Stomach smooth muscle (tissue), 2 donors: ENCODE data around the gene BMP2.

ENCODE experiments used
- H3K27ac ChIP-seq: one replicate; pipeline ENCODE4 v1.7.0; 2013; ENCODE audit warnings: mild to moderate bottlenecking, low read length, inconsistent platforms
- H3K27me3 ChIP-seq, 2 donors: one replicate each; pipeline ENCODE4 v1.7.0; 2013; ENCODE audit warnings: low read length in 2 of 2; ENCODE audit not compliant: insufficient read depth in 2 of 2, control insufficient read depth in 1 of 2
- H3K36me3 ChIP-seq, 2 donors: one replicate each; pipeline ENCODE4 v1.7.0; 2013; ENCODE audit warnings: low read length in 2 of 2; ENCODE audit not compliant: control insufficient read depth in 2 of 2, insufficient read depth in 2 of 2
- H3K4me1 ChIP-seq: one replicate; pipeline ENCODE4 v1.7.0; 2013; ENCODE audit warnings: low read length; ENCODE audit not compliant: control insufficient read depth, insufficient read depth
- H3K4me3 ChIP-seq, 2 donors: one replicate each; pipeline ENCODE4 v1.7.0; 2013; ENCODE audit warnings: low read length in 2 of 2
- H3K9ac ChIP-seq, 2 donors: one replicate each; pipeline ENCODE4 v1.7.0; 2013; ENCODE audit warnings: low read length in 2 of 2, mild to moderate bottlenecking in 1 of 2
- H3K9me3 ChIP-seq, 2 donors: one replicate each; pipeline ENCODE4 v1.7.0; 2013; ENCODE audit warnings: low read length in 2 of 2; ENCODE audit not compliant: control insufficient read depth in 2 of 2
- donor health status: healthy.
- donor health status: Pancreatic carcinoma.

Gene BMP2

DNA sequence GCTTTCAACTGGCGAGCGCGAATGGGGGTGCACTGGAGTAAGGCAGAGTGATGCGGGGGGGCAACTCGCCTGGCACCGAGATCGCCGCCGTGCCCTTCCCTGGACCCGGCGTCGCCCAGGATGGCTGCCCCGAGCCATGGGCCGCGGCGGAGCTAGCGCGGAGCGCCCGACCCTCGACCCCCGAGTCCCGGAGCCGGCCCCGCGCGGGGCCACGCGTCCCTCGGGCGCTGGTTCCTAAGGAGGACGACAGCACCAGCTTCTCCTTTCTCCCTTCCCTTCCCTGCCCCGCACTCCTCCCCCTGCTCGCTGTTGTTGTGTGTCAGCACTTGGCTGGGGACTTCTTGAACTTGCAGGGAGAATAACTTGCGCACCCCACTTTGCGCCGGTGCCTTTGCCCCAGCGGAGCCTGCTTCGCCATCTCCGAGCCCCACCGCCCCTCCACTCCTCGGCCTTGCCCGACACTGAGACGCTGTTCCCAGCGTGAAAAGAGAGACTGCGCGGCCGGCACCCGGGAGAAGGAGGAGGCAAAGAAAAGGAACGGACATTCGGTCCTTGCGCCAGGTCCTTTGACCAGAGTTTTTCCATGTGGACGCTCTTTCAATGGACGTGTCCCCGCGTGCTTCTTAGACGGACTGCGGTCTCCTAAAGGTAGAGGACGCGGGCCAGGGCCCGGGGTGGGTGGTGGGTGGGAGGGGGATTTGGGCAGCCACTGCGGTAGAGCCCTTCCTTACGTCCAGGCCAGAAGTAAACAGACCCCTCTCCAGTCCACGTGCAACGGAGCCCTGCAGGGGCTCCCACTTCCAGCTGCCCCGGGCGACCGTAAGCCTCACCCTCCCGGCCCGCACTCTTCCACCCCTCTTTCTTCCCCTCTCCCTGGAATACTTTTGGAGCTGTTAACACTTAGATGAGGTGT lies 998 bp downstream of the BMP2 start:
- H3K4me1 ChIP-seq, result peaks cover 16% of the 10 kb centered on the region
- peaks cover 15 to 20% of the 10 kb centered on the region in 2 donors for H3K27me3 ChIP-seq
- H3K9me3 ChIP-seq, result no peaks in the 10 kb centered on the region
- peak overlapping the region; percentile 77 to 83 for H3K4me3 ChIP-seq
- no peak overlapping the region for H3K27ac ChIP-seq
- H3K36me3 ChIP-seq, result no peaks in the 10 kb centered on the region
- peak overlapping the region in 1 of 2 donors; percentile 26 for H3K9ac ChIP-seq

- peaks cover 16% of the 10 kb centered on the region for H3K4me1 ChIP-seq
- no peaks in the 10 kb centered on the region for H3K36me3 ChIP-seq
- peaks cover 15 to 20% of the 10 kb centered on the region in 2 donors for H3K27me3 ChIP-seq
- no peak overlapping the region for H3K27ac ChIP-seq
- H3K4me3 ChIP-seq, result peak overlapping the region; percentile 72 to 83
- no peaks in the 10 kb centered on the region for H3K9me3 ChIP-seq
- H3K9ac ChIP-seq, result peak overlapping the region; percentile 13 to 54
Observed at GRCh38 chr20:6769903-6770785, 2.7 kb downstream of the BMP2 start.

- H3K27me3 ChIP-seq, result peaks cover 15 to 20% of the 10 kb centered on the region in 2 donors
- no peak overlapping the region for H3K9ac ChIP-seq
- peak overlapping the region in 1 of 2 donors; percentile 83 for H3K4me3 ChIP-seq
- no peaks in the 10 kb centered on the region for H3K9me3 ChIP-seq
- H3K36me3 ChIP-seq, result no peaks in the 10 kb centered on the region
- H3K27ac ChIP-seq, result no peak overlapping the region
- H3K4me1 ChIP-seq, result peaks cover 16% of the 10 kb centered on the region
Observed at GRCh38 chr20:6770786-6771100, 3.3 kb downstream of the BMP2 start.

DNA sequence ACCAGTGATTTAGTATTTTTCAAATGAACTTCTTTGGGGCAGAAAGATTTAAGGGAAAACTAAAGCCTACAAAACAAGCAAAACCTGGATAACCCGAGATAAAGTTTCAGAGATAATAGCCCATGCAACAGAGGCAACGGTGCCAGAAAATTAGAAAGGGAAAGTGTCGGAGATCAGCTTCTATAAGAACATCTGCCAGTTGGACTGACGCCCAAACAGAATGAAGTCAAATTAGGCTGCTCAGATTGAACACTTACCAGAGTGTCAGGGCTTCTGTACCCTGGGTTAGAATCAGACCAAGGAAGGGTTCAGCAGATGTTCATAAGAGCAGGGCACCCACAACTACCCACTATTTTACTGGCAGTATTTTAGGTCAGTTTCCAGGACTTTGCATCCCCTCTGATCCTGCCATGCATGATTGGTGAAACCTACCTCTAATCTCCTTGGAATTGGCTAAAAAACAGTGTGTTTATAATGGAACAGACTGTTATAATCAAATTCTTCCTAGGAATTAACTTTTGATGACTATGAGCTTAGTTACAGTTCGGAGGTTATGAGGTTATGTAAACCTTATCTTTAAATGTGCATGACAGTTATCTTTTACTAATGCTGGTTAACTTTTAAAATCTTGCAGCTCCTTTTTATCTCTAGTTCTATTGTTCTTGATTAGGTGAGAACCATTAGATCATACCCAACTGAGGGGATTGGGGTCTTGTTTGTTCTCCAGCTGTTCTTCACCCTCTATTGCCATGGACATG lies 13.1 kb downstream of the BMP2 start:
- H3K4me1 ChIP-seq, result no peaks in the 10 kb centered on the region
- no peaks in the 10 kb centered on the region for H3K9me3 ChIP-seq
- H3K36me3 ChIP-seq, result no peaks in the 10 kb centered on the region

DNA sequence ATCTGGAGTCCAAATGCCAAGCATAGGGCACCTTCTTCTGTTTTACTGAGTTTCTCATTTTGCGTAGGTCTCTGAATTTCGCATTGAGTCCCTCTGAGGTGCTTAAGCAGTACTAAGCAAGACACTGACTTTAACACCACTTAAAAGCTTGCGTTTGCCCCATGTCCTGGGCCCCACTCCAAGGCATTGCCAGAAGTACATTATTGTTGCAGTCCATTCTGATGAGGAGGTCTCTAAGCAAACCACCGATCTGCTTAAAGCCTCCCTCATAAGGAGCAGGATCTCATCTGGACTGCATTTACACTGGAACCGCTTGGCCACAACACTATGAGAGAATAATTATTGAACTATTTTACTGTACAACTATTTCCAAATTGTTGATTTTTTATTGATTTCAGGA lies 16.3 kb downstream of the BMP2 start:
- H3K27me3 ChIP-seq, result no peaks in the 10 kb centered on the region
- H3K4me1 ChIP-seq, result no peaks in the 10 kb centered on the region
- H3K27ac ChIP-seq, result no peak overlapping the region
- H3K9ac ChIP-seq, result no peak overlapping the region
- H3K4me3 ChIP-seq, result no peak overlapping the region
- H3K36me3 ChIP-seq, result no peaks in the 10 kb centered on the region
- H3K9me3 ChIP-seq, result no peaks in the 10 kb centered on the region

More for the DNA sequence above, 13.1 kb downstream of the BMP2 start:
- Histone ChIP-seq H3K4me3 (no peak overlapping the region), H3K27ac (no peak overlapping the region), H3K9ac (no peak overlapping the region), H3K27me3 (peaks cover 0 to 2% of the 10 kb centered on the region in 2 donors)

- no peaks in the 10 kb centered on the region for H3K27me3 ChIP-seq
- no peak overlapping the region for H3K4me3 ChIP-seq
- H3K36me3 ChIP-seq, result no peaks in the 10 kb centered on the region
- H3K4me1 ChIP-seq, result no peaks in the 10 kb centered on the region
- H3K9ac ChIP-seq, result no peak overlapping the region
- H3K9me3 ChIP-seq, result no peaks in the 10 kb centered on the region
- H3K27ac ChIP-seq, result no peak overlapping the region
Observed at GRCh38 chr20:6784210-6784631, 16.7 kb downstream of the BMP2 start.

GRCh38 chr20:6784767-6785166 lies 17.3 kb downstream of the BMP2 start:
- H3K9ac ChIP-seq, result no peak overlapping the region
- no peak overlapping the region for H3K4me3 ChIP-seq
- no peaks in the 10 kb centered on the region for H3K36me3 ChIP-seq
- no peaks in the 10 kb centered on the region for H3K27me3 ChIP-seq
- no peaks in the 10 kb centered on the region for H3K9me3 ChIP-seq
- H3K27ac ChIP-seq, result no peak overlapping the region
- no peaks in the 10 kb centered on the region for H3K4me1 ChIP-seq

DNA sequence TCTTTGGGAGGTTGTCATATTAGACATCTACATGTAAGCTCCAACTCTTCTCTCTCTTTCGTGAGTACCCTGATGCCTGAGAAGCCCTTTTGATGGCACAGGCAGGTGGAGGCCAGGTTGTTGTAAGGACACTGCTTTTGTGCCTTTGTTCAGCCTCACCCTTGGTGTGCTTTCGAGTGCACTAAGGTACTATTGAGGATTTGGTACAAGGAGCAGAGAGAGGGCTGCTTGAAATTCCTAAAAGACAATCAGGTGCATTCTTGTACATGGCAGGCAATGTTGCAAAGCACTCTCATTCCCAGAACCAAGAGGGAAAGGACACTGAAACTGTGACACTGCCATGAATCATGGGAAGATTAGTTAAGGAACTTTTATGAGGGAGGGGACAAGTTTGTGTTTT lies 19.1 kb downstream of the BMP2 start:
- Histone ChIP-seq H3K36me3 (no peaks in the 10 kb centered on the region), H3K9ac (no peak overlapping the region), H3K9me3 (no peaks in the 10 kb centered on the region), H3K4me3 (no peak overlapping the region), H3K27me3 (no peaks in the 10 kb centered on the region), H3K4me1 (no peaks in the 10 kb centered on the region), H3K27ac (no peak overlapping the region)

- Histone ChIP-seq H3K36me3 (no peaks in the 10 kb centered on the region), H3K27ac (no peak overlapping the region), H3K27me3 (no peaks in the 10 kb centered on the region), H3K4me3 (no peak overlapping the region), H3K9me3 (no peaks in the 10 kb centered on the region), H3K4me1 (no peaks in the 10 kb centered on the region), H3K9ac (no peak overlapping the region)
Observed at GRCh38 chr20:6792789-6793188, 25.3 kb downstream of the BMP2 start.

- no peaks in the 10 kb centered on the region for H3K36me3 ChIP-seq
- H3K27me3 ChIP-seq, result no peaks in the 10 kb centered on the region
- no peak overlapping the region for H3K9ac ChIP-seq
- no peak overlapping the region for H3K4me3 ChIP-seq
- H3K4me1 ChIP-seq, result no peaks in the 10 kb centered on the region
- no peaks in the 10 kb centered on the region for H3K9me3 ChIP-seq
- H3K27ac ChIP-seq, result no peak overlapping the region
Observed at GRCh38 chr20:6802227-6802626, 34.7 kb downstream of the BMP2 start.
